Measurements from ENCODE around the gene TMPRSS15.

DNA sequence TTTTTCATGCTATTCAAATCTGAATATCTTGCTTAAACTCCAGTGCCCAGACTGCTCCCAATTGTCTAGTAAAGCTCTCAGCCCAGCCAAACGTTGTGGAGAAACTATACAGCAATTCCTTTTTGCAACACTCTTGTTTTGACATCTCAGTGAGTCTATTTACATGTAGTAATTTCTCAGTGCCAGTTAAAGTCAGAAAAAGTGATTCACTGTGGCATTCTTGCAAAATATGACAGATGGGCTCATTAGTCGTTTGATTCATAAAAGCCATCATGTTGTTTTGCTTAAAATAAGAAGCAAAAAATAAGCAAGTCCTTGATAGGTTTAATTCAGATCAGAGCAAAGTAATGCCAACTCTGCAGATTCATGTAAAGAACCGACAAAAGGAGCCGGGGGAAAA is 20.7 kb upstream of the TMPRSS15 start:
- no peak for TF ChIP-seq FOXK2 (IDR thresholded peaks at IDR 0.05)
- TF ChIP-seq ELF4 (IDR thresholded peaks at IDR 0.05): no peak
- TF ChIP-seq CTBP1 (IDR thresholded peaks at IDR 0.05; ENCODE audit: borderline replicate concordance): no peak
- no peak for TF ChIP-seq SP1 (IDR thresholded peaks at IDR 0.05)
- no peak for TF ChIP-seq FOXM1 (IDR thresholded peaks at IDR 0.05; ENCODE audit: borderline replicate concordance)
- TF ChIP-seq SUZ12 (IDR thresholded peaks at IDR 0.05): no peak
- TF ChIP-seq NFRKB (IDR thresholded peaks at IDR 0.05): no peak
- no peak for TF ChIP-seq HDGF (IDR thresholded peaks at IDR 0.05; ENCODE audit: borderline replicate concordance)

Measured in HEK293T (cell line).